Ovary (tissue), 3 donors: ENCODE results near the gene CWC22.

Experiments
- EP300 ChIP-seq: sonication (generic); formaldehyde crosslinking; IDR thresholded peaks from one replicate; pipeline ENCODE4 v1.6.1; 2017; ENCODE audit warnings: antibody characterized with exemption
- TF ChIP-seq, protein P1 (sequence below), 3 donors: fragments of 450-650 bp in 2 of 3; fragments of 200-600 bp in 1 of 3; IDR thresholded peaks; one replicate each; pipeline versions ENCODE4 v1.5.1 to v1.8.0; 2016 to 2022; ENCODE audit warnings: antibody characterized with exemption in 3 of 3, mild to moderate bottlenecking in 1 of 3
- donor health status: DM: no; HTN: no; CAD: no.

DNA sequence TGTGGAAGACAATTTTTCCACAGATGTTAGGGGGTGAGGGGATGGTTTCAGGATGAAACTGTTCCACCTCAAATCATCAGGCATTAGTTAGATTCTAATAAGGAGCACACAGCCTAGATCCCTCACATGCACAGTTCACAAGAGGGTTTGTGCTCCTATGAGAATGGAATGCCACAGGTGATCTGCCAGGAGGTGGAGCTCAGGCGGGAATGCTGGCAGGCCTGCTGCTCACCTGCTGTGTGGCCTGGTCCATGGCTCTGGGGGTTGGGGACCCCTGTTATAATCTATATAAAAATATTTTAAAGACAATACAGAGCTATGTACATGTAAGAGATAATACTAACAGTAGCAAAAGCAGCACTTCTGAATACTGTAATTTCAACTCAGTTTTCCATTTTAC, 19.2 kb downstream of the CWC22 start:
- TF ChIP-seq, protein P1, sequence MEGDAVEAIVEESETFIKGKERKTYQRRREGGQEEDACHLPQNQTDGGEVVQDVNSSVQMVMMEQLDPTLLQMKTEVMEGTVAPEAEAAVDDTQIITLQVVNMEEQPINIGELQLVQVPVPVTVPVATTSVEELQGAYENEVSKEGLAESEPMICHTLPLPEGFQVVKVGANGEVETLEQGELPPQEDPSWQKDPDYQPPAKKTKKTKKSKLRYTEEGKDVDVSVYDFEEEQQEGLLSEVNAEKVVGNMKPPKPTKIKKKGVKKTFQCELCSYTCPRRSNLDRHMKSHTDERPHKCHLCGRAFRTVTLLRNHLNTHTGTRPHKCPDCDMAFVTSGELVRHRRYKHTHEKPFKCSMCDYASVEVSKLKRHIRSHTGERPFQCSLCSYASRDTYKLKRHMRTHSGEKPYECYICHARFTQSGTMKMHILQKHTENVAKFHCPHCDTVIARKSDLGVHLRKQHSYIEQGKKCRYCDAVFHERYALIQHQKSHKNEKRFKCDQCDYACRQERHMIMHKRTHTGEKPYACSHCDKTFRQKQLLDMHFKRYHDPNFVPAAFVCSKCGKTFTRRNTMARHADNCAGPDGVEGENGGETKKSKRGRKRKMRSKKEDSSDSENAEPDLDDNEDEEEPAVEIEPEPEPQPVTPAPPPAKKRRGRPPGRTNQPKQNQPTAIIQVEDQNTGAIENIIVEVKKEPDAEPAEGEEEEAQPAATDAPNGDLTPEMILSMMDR (IDR thresholded peaks at IDR 0.05) = no peak
- no peak for TF ChIP-seq EP300
